Erythroblast (primary cell): ENCODE measurements around the gene GPATCH11.

Source experiments
- GATA1 ChIP-seq: IDR thresholded peaks from 2 replicates; pipeline ENCODE4 v1.6.1; 2011; ENCODE audit warnings: low read depth, mild to moderate bottlenecking, control low read depth, low read length, moderate library complexity
- POLR2A ChIP-seq: IDR thresholded peaks from 2 replicates; pipeline ENCODE4 v1.6.1; 2011; ENCODE audit warnings: mild to moderate bottlenecking, low read length

DNA sequence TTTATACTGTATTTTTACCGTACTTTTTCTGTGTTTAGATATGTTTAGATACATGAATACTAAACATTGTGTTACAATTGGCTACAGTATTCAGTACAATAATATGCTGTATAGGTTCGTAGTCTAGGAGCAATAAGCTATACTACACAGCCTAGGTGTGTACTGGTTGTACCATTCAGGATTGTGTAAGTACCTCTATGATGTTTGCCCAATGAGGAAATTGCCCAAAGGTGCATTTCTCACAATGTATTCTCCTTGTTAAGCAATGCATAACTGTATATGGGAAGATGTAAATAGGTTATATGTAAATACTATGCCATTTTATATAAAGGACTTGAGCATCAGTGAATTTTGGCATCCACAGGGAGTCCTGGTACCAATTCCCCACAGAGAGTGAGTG, 61.7 kb downstream of the GPATCH11 start:
- TF ChIP-seq POLR2A = no peak
- no peak for TF ChIP-seq GATA1
